ENCODE measurements around the gene MACROH2A1.
A peak's percentile ranks its signal among the peaks of the same experiment; 100 is the strongest.

Gene MACROH2A1

DNA sequence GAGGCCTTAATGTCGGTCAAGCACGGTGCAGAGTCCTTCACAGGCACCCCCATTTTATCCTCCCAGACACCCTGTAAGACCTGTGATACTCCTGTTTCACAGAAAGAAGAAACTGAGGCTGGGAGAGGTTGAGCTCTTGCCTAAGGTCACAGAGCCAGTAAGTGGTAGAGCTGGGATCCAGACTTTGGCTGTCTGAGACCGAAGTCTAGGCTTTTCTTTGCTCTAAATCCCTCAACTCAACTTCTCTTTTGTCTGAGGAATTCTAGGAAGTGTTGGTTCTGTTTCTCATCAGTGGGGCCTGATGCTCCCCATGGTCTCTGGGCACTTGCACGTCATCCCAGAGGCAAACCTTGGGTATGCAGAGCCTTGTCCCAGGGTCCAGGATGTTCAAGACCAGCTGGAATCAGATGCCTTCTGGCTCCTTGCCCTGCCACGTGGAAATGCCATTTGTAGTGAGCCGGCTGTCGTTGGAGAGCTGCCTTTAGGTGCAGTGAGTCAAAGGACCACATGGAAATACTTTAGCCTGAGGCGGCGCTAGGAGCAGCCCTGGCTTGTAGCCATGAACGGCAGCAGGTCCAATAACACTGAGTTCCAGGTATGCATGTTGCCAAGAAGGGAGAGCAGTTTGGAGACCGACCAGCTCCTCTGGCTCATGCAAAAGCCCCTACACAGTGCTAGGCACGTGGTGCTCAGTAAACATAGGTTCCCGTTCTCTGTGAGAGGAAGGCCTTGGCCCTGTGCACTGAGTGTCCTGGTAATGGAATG lies 38.9 kb upstream of the MACROH2A1 start:
- H3K27ac ChIP-seq = peak overlapping the region in 13 of 21 experiments; percentile 10 to 81 (median 70)

DNA sequence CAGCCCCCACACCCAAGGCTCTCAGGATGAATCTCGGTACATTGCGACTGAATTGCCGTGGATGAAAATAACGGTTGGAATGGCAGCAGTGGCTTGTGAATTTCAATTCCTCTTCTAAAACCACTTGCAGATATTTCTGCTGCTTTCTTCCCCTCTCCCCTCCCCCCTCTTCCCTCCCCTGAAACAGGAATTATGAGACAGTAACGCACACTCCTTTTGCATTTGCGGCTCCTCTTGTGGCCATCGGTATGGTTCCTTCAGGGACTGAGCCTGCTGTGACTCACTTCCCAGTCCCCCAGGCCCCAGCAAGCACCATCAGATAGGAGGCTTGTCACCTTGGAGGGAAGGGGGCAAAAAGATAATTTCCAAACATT lies 38.4 kb upstream of the MACROH2A1 start:
- Histone ChIP-seq H3K27ac (peak overlapping the region in 13 of 21 experiments; percentile 10 to 81 (median 70)), H3K4me3 (no peak overlapping the region)

More for the DNA sequence above, 38.9 kb upstream of the MACROH2A1 start:
- no peak overlapping the region for H3K4me3 ChIP-seq

DNA sequence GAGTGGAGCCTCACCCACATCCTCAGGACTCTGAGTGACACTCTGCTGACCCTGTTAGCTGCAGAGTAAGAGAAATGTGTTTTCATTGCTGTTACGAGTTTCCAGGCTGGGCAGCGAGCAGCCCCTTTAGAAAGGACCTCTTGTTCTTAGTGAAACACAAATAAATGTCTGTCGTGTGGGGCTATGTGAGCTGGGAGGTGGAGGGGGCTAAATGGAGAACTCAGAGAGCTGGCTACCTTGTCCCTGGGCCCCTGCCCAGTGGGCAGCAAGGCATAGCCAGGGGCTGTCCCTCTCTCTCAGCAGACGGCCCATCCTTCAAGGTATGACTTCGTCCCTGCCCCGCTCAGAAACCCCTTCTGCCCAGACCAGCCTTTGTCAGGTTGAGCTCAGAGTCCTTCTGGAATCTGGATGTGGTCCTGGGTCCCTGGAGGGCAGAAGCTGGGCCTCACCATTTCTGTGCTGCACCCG lies 38.0 kb upstream of the MACROH2A1 start:
- H3K4me3 ChIP-seq = no peak overlapping the region
- H3K27ac ChIP-seq = peak overlapping the region in 10 of 21 experiments; percentile 33 to 81 (median 74)

DNA sequence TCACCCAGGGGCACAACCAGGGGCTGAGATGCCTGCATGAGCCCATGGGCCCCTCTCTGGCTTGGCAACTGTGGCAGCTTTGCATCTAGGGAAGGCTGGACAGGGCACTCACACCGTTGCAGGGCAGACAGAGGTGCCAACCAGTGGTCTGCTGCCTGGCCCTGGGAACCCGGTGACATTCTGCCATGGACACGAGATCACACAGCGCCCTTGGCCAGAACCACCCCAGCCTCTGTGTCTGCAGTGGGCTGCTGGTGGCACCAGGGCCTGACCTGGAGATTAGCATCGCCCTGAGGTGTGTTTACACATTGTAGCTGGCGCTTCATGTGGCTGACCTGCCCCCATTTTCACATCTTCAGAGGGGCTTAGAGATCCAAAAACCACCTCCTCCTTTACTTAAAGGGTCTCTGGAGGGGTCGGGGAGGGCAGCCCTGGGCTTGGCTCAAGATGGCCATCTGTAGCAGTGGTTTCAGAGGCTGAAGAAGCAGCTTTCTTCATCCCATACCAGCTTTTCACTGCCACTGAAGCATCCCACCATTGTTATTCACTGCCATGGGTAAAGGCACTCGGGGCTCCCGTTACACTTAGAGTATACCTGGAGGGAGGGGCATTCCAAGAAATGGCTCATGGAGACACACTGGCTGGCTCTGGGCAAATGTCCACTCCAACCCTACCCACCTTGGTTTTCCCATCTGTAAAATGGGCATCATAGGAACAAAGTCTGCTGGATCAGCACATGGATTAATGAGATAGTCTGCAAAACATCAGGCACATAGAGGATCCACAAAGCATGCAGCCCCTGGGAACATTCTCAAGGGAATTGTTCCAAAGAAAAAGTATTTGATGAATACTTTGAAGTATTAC lies 36.7 kb upstream of the MACROH2A1 start:
- no peak overlapping the region for H3K4me3 ChIP-seq
- peak overlapping the region in 3 of 21 experiments; percentile 52 to 73 (median 72) for H3K27ac ChIP-seq

GRCh38 chr5:135434591-135435466 lies 35.8 kb upstream of the MACROH2A1 start:
- Histone ChIP-seq H3K27ac (peak overlapping the region in 8 of 21 experiments; percentile 5 to 82 (median 62)), H3K4me3 (no peak overlapping the region)

GRCh38 chr5:135433681-135434426 lies 34.8 kb upstream of the MACROH2A1 start:
- H3K27ac ChIP-seq = peak overlapping the region in 10 of 21 experiments; percentile 5 to 82 (median 52)
- no peak overlapping the region for H3K4me3 ChIP-seq

DNA sequence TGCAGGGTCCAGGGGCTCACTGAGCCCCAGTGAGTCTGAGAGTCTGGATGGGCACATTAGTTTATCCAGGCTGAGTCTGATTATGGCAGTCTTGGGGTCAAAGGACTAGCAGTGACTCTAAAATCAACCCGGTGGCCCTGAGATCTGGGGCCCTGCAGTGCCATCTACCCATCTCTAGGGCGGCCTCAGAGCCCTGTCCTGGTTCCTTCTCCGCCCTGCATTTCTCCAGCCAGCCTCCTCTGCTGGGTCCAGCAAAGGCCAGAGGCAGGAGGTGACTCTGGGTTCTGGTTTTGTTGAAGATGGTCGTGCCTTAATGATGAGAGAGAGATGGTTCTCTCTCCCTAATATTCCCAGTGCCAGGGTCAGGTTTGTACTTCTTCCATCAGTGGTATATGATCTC lies 33.1 kb upstream of the MACROH2A1 start:
- Histone ChIP-seq H3K4me3 (no peak overlapping the region), H3K27ac (no peak overlapping the region)

DNA sequence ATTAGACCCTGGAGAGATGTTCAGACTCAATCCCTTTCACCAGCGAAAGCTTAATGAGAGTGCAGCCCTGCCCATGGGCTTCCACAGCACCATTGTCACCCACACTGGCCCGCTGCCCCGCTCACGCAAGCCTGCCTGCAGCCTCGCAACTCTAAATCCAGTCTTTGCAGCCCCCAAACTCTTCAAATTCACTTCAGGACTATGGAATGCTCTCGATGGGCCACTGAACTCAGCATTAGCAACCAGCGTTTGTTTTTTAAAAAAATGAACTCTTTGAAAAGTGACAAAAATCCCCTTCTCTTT lies 31.1 kb upstream of the MACROH2A1 start:
- Histone ChIP-seq H3K4me3 (no peak overlapping the region), H3K27ac (no peak overlapping the region)

DNA sequence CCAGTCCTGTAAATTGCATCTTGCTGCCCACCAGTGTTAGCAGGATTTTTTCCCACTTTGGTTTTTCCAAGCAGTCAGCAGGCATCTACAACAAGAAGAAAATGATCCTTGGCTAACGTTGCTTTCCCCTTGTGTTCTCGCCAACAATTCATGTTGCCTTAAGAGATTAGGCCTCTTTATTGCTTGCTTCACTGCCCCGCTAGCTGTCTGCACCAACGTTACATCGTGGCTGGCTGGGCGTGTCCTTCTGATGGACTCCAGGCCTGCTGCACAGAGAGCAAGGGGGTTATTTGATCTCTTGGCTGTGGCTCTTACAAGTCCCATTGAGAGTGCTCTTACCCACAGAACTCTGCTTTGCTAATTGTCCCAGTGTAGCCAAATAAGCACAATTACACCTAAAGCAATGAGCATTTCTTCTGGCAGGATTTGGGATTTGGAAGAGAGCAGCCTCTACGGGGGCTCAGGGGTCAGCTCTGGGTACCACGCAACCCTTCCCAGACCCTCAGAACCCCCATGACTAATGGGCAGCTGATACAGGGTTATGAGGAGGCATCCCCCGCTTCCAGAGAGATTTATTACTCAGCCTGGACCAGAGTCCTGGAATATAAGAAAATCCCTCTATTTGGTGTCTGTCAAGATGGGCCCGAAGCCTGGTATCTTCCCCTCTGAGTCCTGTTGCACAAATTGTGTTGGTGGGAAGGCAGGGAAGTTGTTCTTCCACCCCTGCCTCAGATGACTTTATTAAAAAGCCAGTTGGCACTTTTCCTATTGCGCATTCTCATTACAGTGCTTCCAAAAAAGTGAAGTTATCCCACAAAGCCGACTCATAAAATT lies 30.5 kb upstream of the MACROH2A1 start:
- no peak overlapping the region for H3K27ac ChIP-seq

GRCh38 chr5:135428586-135428985 lies 29.6 kb upstream of the MACROH2A1 start:
- no peak overlapping the region for H3K4me3 ChIP-seq
- no peak overlapping the region for H3K27ac ChIP-seq

More for the DNA sequence above, 30.5 kb upstream of the MACROH2A1 start:
- no peak overlapping the region for H3K4me3 ChIP-seq

DNA sequence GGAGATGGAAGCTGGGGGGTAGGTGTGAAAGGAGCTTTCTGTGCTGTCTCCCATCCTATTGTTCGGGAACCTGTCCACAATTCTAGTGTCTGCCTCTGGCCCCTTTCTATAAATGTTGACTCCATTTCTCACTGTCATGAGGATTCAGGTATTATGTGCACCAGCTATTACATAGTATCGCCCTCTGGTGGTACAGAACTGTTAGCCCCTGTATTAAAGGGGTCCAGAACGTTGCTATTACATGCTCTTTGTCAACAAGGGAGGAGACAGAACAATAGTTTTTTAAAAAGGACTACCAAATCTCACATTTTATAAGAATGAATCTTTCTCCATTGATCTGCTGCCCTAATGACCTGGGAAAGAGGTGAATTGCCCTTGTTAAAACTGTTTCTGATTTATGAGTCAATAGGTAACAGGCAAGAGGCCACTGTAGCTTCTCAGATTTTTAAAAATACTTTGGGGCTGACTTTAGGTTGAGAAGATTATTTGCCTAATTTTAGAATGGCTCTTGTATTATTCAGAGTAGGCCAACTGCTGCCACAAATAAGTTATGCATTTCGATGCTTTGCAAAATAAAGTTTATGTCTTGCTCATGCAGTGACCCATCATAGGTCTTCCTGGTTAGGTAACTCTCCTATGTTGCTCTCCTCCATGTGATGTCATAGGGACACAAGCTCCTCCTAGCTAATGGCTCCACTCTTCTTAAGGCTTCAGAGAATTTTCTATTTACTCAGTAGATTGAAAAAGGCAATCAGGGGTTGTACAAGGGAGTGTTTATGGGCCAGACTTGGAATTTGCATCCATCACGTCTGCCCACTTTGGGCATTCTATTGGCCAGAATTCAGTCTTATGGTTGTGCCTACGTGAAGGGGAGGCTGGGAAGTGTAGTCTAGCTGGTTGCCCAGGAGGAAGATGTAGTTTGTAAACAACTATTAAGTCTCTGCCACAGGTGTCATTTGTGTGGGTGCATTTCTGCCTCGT lies 27.4 kb upstream of the MACROH2A1 start:
- H3K27ac ChIP-seq = peak overlapping the region in 3 of 21 experiments; percentile 20 to 43 (median 27)
- no peak overlapping the region for H3K4me3 ChIP-seq

DNA sequence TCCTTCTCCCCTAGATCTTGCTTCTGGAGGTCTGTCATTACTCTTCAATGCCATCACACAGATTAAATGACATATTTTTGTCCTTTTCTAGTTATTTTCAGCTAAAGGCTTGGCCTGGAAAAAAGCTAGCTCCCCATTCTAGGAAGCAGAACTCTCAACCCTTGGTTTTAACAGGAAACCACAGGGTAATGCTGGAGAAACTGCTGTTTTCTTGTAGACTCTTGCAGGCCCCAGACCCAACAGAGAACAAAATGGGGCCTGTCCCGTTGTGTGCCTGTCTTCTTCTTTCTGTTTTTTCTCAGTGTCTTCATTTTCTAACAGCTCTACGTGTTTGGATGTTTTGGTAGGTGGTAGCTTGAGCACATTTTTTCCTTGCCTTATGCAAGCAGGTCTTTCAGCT lies 26.6 kb upstream of the MACROH2A1 start:
- Histone ChIP-seq H3K27ac (peak overlapping the region in 4 of 21 experiments; percentile 2 to 43 (median 24)), H3K4me3 (no peak overlapping the region)

GRCh38 chr5:135423846-135424168 lies 24.8 kb upstream of the MACROH2A1 start:
- peak overlapping the region in 1 of 21 experiments; percentile 1 for H3K27ac ChIP-seq
- no peak overlapping the region for H3K4me3 ChIP-seq

GRCh38 chr5:135423146-135423845 lies 24.3 kb upstream of the MACROH2A1 start:
- no peak overlapping the region for H3K4me3 ChIP-seq
- H3K27ac ChIP-seq = peak overlapping the region in 1 of 21 experiments; percentile 1

GRCh38 chr5:135422419-135422818 lies 23.4 kb upstream of the MACROH2A1 start:
- H3K27ac ChIP-seq = no peak overlapping the region
- no peak overlapping the region for H3K4me3 ChIP-seq

DNA sequence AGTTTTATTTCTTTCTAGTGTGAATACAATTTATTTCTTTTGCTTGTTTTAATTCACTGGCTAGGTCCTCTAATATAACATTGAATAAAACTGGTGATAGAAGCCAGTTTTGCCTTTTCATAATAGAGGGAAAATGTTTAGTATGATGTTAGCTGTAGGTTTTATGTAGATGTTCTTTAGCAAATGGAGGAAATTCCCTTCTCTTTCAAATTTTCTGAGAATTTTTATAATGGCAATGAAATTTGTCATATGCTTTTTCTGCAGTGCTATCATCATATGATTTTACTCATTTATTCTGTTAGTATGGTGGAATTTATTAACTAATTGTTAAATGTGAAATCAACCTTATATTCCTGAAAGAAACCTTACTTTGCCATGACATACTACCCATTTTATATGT lies 18.1 kb upstream of the MACROH2A1 start:
- Histone ChIP-seq H3K27ac (no peak overlapping the region), H3K4me3 (no peak overlapping the region)

GRCh38 chr5:135405082-135405481 lies 6.1 kb upstream of the MACROH2A1 start:
- Histone ChIP-seq H3K4me3 (no peak overlapping the region), H3K27ac (no peak overlapping the region)
